ENCODE measurements around the gene PITPNC1.

The PITPNC1 gene

GRCh38 chr17:67452681-67453554 lies 75.8 kb downstream of the PITPNC1 start:
- Histone ChIP-seq H3K9ac (ENCODE audit: low read length in 5 of 5) (no peak overlapping the region), H3K4me3 (ENCODE audit: low read depth in 1 of 5, low read length in 5 of 5) (no peak overlapping the region), H3K27me3 (ENCODE audit: control insufficient read depth in 5 of 5, insufficient read depth in 4 of 5, low read length in 5 of 5) (no peaks in the 10 kb centered on the region), H3K4me1 (ENCODE audit: control insufficient read depth in 5 of 5, insufficient read depth in 5 of 5, low read length in 5 of 5) (peaks cover 0 to 2% (median 0%) of the 10 kb centered on the region in 5 donors), H3K27ac (ENCODE audit: low read depth, low read length) (no peak overlapping the region), H3K36me3 (ENCODE audit: control insufficient read depth in 5 of 5, insufficient read depth in 5 of 5, low read length in 5 of 5) (peaks cover 0 to 2% (median 0%) of the 10 kb centered on the region in 5 donors), H3K9me3 (ENCODE audit: control insufficient read depth in 5 of 5, low read length in 5 of 5) (peaks cover 0 to 4% (median 2%) of the 10 kb centered on the region in 5 donors)

- H3K27ac ChIP-seq (ENCODE audit: low read depth, low read length), result no peak overlapping the region
- H3K36me3 ChIP-seq (ENCODE audit: control insufficient read depth in 5 of 5, insufficient read depth in 5 of 5, low read length in 5 of 5), result peaks cover 0 to 3% (median 0%) of the 10 kb centered on the region in 5 donors
- no peak overlapping the region for H3K4me3 ChIP-seq (ENCODE audit: low read depth in 1 of 5, low read length in 5 of 5)
- H3K9ac ChIP-seq (ENCODE audit: low read length in 5 of 5), result no peak overlapping the region
- H3K4me1 ChIP-seq (ENCODE audit: control insufficient read depth in 5 of 5, insufficient read depth in 5 of 5, low read length in 5 of 5), result no peaks in the 10 kb centered on the region
- no peaks in the 10 kb centered on the region for H3K27me3 ChIP-seq (ENCODE audit: control insufficient read depth in 5 of 5, insufficient read depth in 4 of 5, low read length in 5 of 5)
- H3K9me3 ChIP-seq (ENCODE audit: control insufficient read depth in 5 of 5, low read length in 5 of 5), result peaks cover 0 to 9% (median 6%) of the 10 kb centered on the region in 5 donors
Observed at GRCh38 chr17:67456103-67456502, 79.0 kb downstream of the PITPNC1 start.

- peaks cover 0 to 3% (median 0%) of the 10 kb centered on the region in 5 donors for H3K36me3 ChIP-seq (ENCODE audit: control insufficient read depth in 5 of 5, insufficient read depth in 5 of 5, low read length in 5 of 5)
- no peaks in the 10 kb centered on the region for H3K27me3 ChIP-seq (ENCODE audit: control insufficient read depth in 5 of 5, insufficient read depth in 4 of 5, low read length in 5 of 5)
- H3K4me1 ChIP-seq (ENCODE audit: control insufficient read depth in 5 of 5, insufficient read depth in 5 of 5, low read length in 5 of 5), result no peaks in the 10 kb centered on the region
- no peak overlapping the region for H3K9ac ChIP-seq (ENCODE audit: low read length in 5 of 5)
- H3K9me3 ChIP-seq (ENCODE audit: control insufficient read depth in 5 of 5, low read length in 5 of 5), result peaks cover 0 to 9% (median 6%) of the 10 kb centered on the region in 5 donors
- no peak overlapping the region for H3K27ac ChIP-seq (ENCODE audit: low read depth, low read length)
- H3K4me3 ChIP-seq (ENCODE audit: low read depth in 1 of 5, low read length in 5 of 5), result no peak overlapping the region
Observed at GRCh38 chr17:67456889-67457288, 79.8 kb downstream of the PITPNC1 start.

- H3K27ac ChIP-seq (ENCODE audit: low read depth, low read length), result no peak overlapping the region
- H3K4me1 ChIP-seq (ENCODE audit: control insufficient read depth in 5 of 5, insufficient read depth in 5 of 5, low read length in 5 of 5), result no peaks in the 10 kb centered on the region
- H3K27me3 ChIP-seq (ENCODE audit: control insufficient read depth in 5 of 5, insufficient read depth in 4 of 5, low read length in 5 of 5), result no peaks in the 10 kb centered on the region
- peak overlapping the region in 1 of 5 donors; percentile 15 for H3K4me3 ChIP-seq (ENCODE audit: low read depth in 1 of 5, low read length in 5 of 5)
- H3K36me3 ChIP-seq (ENCODE audit: control insufficient read depth in 5 of 5, insufficient read depth in 5 of 5, low read length in 5 of 5), result peaks cover 0 to 3% (median 0%) of the 10 kb centered on the region in 5 donors
- H3K9ac ChIP-seq (ENCODE audit: low read length in 5 of 5), result no peak overlapping the region
- peaks cover 0 to 9% (median 6%) of the 10 kb centered on the region in 5 donors for H3K9me3 ChIP-seq (ENCODE audit: control insufficient read depth in 5 of 5, low read length in 5 of 5)
Observed at GRCh38 chr17:67458203-67458602, 81.1 kb downstream of the PITPNC1 start.

- Histone ChIP-seq H3K9ac (ENCODE audit: low read length in 5 of 5) (no peak overlapping the region), H3K27ac (ENCODE audit: low read depth, low read length) (no peak overlapping the region), H3K4me3 (ENCODE audit: low read depth in 1 of 5, low read length in 5 of 5) (no peak overlapping the region), H3K4me1 (ENCODE audit: control insufficient read depth in 5 of 5, insufficient read depth in 5 of 5, low read length in 5 of 5) (no peaks in the 10 kb centered on the region), H3K36me3 (ENCODE audit: control insufficient read depth in 5 of 5, insufficient read depth in 5 of 5, low read length in 5 of 5) (peaks cover 0 to 3% (median 0%) of the 10 kb centered on the region in 5 donors), H3K27me3 (ENCODE audit: control insufficient read depth in 5 of 5, insufficient read depth in 4 of 5, low read length in 5 of 5) (no peaks in the 10 kb centered on the region), H3K9me3 (ENCODE audit: control insufficient read depth in 5 of 5, low read length in 5 of 5) (peaks cover 0 to 9% (median 6%) of the 10 kb centered on the region in 5 donors)
Observed at GRCh38 chr17:67459985-67460384, 82.9 kb downstream of the PITPNC1 start.

- Histone ChIP-seq H3K27ac (ENCODE audit: low read depth, low read length) (no peak overlapping the region), H3K9ac (ENCODE audit: low read length in 5 of 5) (no peak overlapping the region), H3K9me3 (ENCODE audit: control insufficient read depth in 5 of 5, low read length in 5 of 5) (peaks cover 0 to 9% (median 6%) of the 10 kb centered on the region in 5 donors), H3K4me3 (ENCODE audit: low read depth in 1 of 5, low read length in 5 of 5) (no peak overlapping the region), H3K27me3 (ENCODE audit: control insufficient read depth in 5 of 5, insufficient read depth in 4 of 5, low read length in 5 of 5) (no peaks in the 10 kb centered on the region), H3K36me3 (ENCODE audit: control insufficient read depth in 5 of 5, insufficient read depth in 5 of 5, low read length in 5 of 5) (peaks cover 0 to 3% (median 0%) of the 10 kb centered on the region in 5 donors), H3K4me1 (ENCODE audit: control insufficient read depth in 5 of 5, insufficient read depth in 5 of 5, low read length in 5 of 5) (no peaks in the 10 kb centered on the region)
Observed at GRCh38 chr17:67461228-67461780, 84.2 kb downstream of the PITPNC1 start.

GRCh38 chr17:67461876-67462275 lies 84.8 kb downstream of the PITPNC1 start:
- H3K9ac ChIP-seq (ENCODE audit: low read length in 5 of 5), result no peak overlapping the region
- no peaks in the 10 kb centered on the region for H3K27me3 ChIP-seq (ENCODE audit: control insufficient read depth in 5 of 5, insufficient read depth in 4 of 5, low read length in 5 of 5)
- no peaks in the 10 kb centered on the region for H3K4me1 ChIP-seq (ENCODE audit: control insufficient read depth in 5 of 5, insufficient read depth in 5 of 5, low read length in 5 of 5)
- no peak overlapping the region for H3K4me3 ChIP-seq (ENCODE audit: low read depth in 1 of 5, low read length in 5 of 5)
- peaks cover 0 to 9% (median 6%) of the 10 kb centered on the region in 5 donors for H3K9me3 ChIP-seq (ENCODE audit: control insufficient read depth in 5 of 5, low read length in 5 of 5)
- peaks cover 0 to 3% (median 0%) of the 10 kb centered on the region in 5 donors for H3K36me3 ChIP-seq (ENCODE audit: control insufficient read depth in 5 of 5, insufficient read depth in 5 of 5, low read length in 5 of 5)
- no peak overlapping the region for H3K27ac ChIP-seq (ENCODE audit: low read depth, low read length)

GRCh38 chr17:67466251-67466796 lies 89.2 kb downstream of the PITPNC1 start:
- Histone ChIP-seq H3K27me3 (ENCODE audit: control insufficient read depth in 5 of 5, insufficient read depth in 4 of 5, low read length in 5 of 5) (no peaks in the 10 kb centered on the region), H3K27ac (ENCODE audit: low read depth, low read length) (no peak overlapping the region), H3K9me3 (ENCODE audit: control insufficient read depth in 5 of 5, low read length in 5 of 5) (no peaks in the 10 kb centered on the region), H3K4me3 (ENCODE audit: low read depth in 1 of 5, low read length in 5 of 5) (no peak overlapping the region), H3K36me3 (ENCODE audit: control insufficient read depth in 5 of 5, insufficient read depth in 5 of 5, low read length in 5 of 5) (no peaks in the 10 kb centered on the region), H3K9ac (ENCODE audit: low read length in 5 of 5) (no peak overlapping the region), H3K4me1 (ENCODE audit: control insufficient read depth in 5 of 5, insufficient read depth in 5 of 5, low read length in 5 of 5) (peaks cover 0 to 16% (median 4%) of the 10 kb centered on the region in 5 donors)

GRCh38 chr17:67467500-67468455 lies 90.7 kb downstream of the PITPNC1 start:
- H3K36me3 ChIP-seq (ENCODE audit: control insufficient read depth in 5 of 5, insufficient read depth in 5 of 5, low read length in 5 of 5), result no peaks in the 10 kb centered on the region
- H3K9me3 ChIP-seq (ENCODE audit: control insufficient read depth in 5 of 5, low read length in 5 of 5), result no peaks in the 10 kb centered on the region
- H3K4me1 ChIP-seq (ENCODE audit: control insufficient read depth in 5 of 5, insufficient read depth in 5 of 5, low read length in 5 of 5), result peaks cover 0 to 16% (median 4%) of the 10 kb centered on the region in 5 donors
- H3K27me3 ChIP-seq (ENCODE audit: control insufficient read depth in 5 of 5, insufficient read depth in 4 of 5, low read length in 5 of 5), result no peaks in the 10 kb centered on the region
- H3K9ac ChIP-seq (ENCODE audit: low read length in 5 of 5), result no peak overlapping the region
- H3K27ac ChIP-seq (ENCODE audit: low read depth, low read length), result no peak overlapping the region
- no peak overlapping the region for H3K4me3 ChIP-seq (ENCODE audit: low read depth in 1 of 5, low read length in 5 of 5)

Data from subcutaneous abdominal adipose tissue (tissue), 5 donors.